HEK293 (cell line): ENCODE measurements around the gene TMEM187.

ENCODE experiments used
- FEZF1 ChIP-seq: fragments of 450-650 bp; formaldehyde crosslinking; IDR thresholded peaks from 2 replicates; pipeline ENCODE4 v1.5.1; 2016; ENCODE audit warnings: missing biosample characterization, missing genetic modification characterization
- GLIS2 ChIP-seq: fragments of 450-650 bp; formaldehyde crosslinking; IDR thresholded peaks from 2 replicates; pipeline ENCODE4 v1.5.1; 2016; ENCODE audit warnings: missing biosample characterization, missing genetic modification characterization
- YY1 ChIP-seq: fragments of 450-650 bp; formaldehyde crosslinking; IDR thresholded peaks from 2 replicates; pipeline ENCODE4 v1.5.1; 2018; ENCODE audit warnings: missing biosample characterization, missing genetic modification characterization
- ZBTB1 ChIP-seq: fragments of 450-650 bp; formaldehyde crosslinking; IDR thresholded peaks from 2 replicates; pipeline ENCODE4 v1.5.1; 2016; ENCODE audit warnings: missing biosample characterization, missing genetic modification characterization
- ZNF140 ChIP-seq: fragments of 450-650 bp; formaldehyde crosslinking; IDR thresholded peaks from 2 replicates; pipeline ENCODE4 v1.5.1; 2016; ENCODE audit warnings: missing biosample characterization, missing genetic modification characterization
- ZNF623 ChIP-seq: fragments of 450-650 bp; formaldehyde crosslinking; IDR thresholded peaks from 2 replicates; pipeline ENCODE4 v1.5.1; 2016; ENCODE audit warnings: missing biosample characterization, missing genetic modification characterization
- ZNF660 ChIP-seq: fragments of 450-650 bp; IDR thresholded peaks from 2 replicates; pipeline ENCODE4 v1.5.1; 2018; ENCODE audit warnings: missing biosample characterization, mild to moderate bottlenecking, missing genetic modification characterization
- ZNF785 ChIP-seq: fragments of 450-650 bp; formaldehyde crosslinking; IDR thresholded peaks from 2 replicates; pipeline ENCODE4 v1.5.1; 2016; ENCODE audit warnings: missing biosample characterization, missing genetic modification characterization
- ZSCAN16 ChIP-seq: fragments of 450-650 bp; formaldehyde crosslinking; IDR thresholded peaks from 2 replicates; pipeline ENCODE4 v1.5.1; 2016; ENCODE audit warnings: missing biosample characterization, missing genetic modification characterization
- TF ChIP-seq, protein P1 (sequence below): fragments of 450-650 bp; formaldehyde crosslinking; IDR thresholded peaks from 2 replicates; pipeline ENCODE4 v1.5.1; 2016; ENCODE audit warnings: missing biosample characterization, missing genetic modification characterization
- TF ChIP-seq, protein P2 (sequence below): fragments of 450-650 bp; IDR thresholded peaks from 2 replicates; pipeline ENCODE4 v1.5.1; 2018; ENCODE audit warnings: missing biosample characterization, mild to moderate bottlenecking, missing genetic modification characterization
- TF ChIP-seq, protein P3 (sequence below): fragments of 450-650 bp; formaldehyde crosslinking; IDR thresholded peaks from 2 replicates; pipeline ENCODE4 v1.5.1; 2016; ENCODE audit warnings: missing biosample characterization, missing genetic modification characterization, borderline replicate concordance

DNA sequence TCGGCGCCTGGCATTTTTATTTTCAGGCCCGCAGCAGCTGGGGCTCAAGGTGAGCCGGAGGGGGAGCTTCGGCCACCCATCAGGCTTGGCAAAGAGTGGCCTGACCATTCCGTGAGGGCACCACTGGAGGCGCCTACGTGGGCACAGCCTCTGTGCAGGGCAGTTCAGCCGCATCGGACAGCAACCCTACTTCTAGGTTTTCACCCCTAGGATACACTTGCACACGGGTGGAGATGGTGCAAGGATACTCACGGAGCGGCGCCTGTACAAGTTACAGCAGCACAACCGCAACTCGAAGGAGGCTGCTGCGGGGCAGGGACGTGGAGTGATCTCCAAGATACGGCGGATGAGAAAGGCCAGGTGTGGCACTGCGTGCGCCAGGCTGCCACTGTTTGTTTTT, 11.8 kb upstream of the TMEM187 start:
- no peak for TF ChIP-seq ZNF623
- TF ChIP-seq, protein P1, sequence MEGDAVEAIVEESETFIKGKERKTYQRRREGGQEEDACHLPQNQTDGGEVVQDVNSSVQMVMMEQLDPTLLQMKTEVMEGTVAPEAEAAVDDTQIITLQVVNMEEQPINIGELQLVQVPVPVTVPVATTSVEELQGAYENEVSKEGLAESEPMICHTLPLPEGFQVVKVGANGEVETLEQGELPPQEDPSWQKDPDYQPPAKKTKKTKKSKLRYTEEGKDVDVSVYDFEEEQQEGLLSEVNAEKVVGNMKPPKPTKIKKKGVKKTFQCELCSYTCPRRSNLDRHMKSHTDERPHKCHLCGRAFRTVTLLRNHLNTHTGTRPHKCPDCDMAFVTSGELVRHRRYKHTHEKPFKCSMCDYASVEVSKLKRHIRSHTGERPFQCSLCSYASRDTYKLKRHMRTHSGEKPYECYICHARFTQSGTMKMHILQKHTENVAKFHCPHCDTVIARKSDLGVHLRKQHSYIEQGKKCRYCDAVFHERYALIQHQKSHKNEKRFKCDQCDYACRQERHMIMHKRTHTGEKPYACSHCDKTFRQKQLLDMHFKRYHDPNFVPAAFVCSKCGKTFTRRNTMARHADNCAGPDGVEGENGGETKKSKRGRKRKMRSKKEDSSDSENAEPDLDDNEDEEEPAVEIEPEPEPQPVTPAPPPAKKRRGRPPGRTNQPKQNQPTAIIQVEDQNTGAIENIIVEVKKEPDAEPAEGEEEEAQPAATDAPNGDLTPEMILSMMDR (tag by site-specific recombination) = no peak
- TF ChIP-seq YY1 = no peak
- TF ChIP-seq, protein P2, sequence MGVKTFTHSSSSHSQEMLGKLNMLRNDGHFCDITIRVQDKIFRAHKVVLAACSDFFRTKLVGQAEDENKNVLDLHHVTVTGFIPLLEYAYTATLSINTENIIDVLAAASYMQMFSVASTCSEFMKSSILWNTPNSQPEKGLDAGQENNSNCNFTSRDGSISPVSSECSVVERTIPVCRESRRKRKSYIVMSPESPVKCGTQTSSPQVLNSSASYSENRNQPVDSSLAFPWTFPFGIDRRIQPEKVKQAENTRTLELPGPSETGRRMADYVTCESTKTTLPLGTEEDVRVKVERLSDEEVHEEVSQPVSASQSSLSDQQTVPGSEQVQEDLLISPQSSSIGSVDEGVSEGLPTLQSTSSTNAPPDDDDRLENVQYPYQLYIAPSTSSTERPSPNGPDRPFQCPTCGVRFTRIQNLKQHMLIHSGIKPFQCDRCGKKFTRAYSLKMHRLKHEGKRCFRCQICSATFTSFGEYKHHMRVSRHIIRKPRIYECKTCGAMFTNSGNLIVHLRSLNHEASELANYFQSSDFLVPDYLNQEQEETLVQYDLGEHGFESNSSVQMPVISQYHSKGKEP = no peak
- no peak for TF ChIP-seq ZNF140 (tag by site-specific recombination)
- no peak for TF ChIP-seq ZNF785 (tag by site-specific recombination)
- TF ChIP-seq ZSCAN16 = no peak
- TF ChIP-seq FEZF1 (tag by site-specific recombination) = no peak
- no peak for TF ChIP-seq GLIS2 (tag by site-specific recombination)
- no peak for TF ChIP-seq ZBTB1 (tag by site-specific recombination)
- TF ChIP-seq ZNF660 (tag by site-specific recombination) = no peak
- TF ChIP-seq, protein P3, sequence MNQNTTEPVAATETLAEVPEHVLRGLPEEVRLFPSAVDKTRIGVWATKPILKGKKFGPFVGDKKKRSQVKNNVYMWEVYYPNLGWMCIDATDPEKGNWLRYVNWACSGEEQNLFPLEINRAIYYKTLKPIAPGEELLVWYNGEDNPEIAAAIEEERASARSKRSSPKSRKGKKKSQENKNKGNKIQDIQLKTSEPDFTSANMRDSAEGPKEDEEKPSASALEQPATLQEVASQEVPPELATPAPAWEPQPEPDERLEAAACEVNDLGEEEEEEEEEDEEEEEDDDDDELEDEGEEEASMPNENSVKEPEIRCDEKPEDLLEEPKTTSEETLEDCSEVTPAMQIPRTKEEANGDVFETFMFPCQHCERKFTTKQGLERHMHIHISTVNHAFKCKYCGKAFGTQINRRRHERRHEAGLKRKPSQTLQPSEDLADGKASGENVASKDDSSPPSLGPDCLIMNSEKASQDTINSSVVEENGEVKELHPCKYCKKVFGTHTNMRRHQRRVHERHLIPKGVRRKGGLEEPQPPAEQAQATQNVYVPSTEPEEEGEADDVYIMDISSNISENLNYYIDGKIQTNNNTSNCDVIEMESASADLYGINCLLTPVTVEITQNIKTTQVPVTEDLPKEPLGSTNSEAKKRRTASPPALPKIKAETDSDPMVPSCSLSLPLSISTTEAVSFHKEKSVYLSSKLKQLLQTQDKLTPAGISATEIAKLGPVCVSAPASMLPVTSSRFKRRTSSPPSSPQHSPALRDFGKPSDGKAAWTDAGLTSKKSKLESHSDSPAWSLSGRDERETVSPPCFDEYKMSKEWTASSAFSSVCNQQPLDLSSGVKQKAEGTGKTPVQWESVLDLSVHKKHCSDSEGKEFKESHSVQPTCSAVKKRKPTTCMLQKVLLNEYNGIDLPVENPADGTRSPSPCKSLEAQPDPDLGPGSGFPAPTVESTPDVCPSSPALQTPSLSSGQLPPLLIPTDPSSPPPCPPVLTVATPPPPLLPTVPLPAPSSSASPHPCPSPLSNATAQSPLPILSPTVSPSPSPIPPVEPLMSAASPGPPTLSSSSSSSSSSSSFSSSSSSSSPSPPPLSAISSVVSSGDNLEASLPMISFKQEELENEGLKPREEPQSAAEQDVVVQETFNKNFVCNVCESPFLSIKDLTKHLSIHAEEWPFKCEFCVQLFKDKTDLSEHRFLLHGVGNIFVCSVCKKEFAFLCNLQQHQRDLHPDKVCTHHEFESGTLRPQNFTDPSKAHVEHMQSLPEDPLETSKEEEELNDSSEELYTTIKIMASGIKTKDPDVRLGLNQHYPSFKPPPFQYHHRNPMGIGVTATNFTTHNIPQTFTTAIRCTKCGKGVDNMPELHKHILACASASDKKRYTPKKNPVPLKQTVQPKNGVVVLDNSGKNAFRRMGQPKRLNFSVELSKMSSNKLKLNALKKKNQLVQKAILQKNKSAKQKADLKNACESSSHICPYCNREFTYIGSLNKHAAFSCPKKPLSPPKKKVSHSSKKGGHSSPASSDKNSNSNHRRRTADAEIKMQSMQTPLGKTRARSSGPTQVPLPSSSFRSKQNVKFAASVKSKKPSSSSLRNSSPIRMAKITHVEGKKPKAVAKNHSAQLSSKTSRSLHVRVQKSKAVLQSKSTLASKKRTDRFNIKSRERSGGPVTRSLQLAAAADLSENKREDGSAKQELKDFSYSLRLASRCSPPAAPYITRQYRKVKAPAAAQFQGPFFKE = no peak
